SHP77 treated with DMSO at 0.1 percent for 48 hours (cell line): ENCODE data around the gene IL21R.
"Not testable (repeated sequence)": the region's sequence is repeated elsewhere in the genome, so short reads cannot be mapped to it uniquely, and the experiment has no call there.

Experiments used
- DNase-seq: peaks from one replicate; lab custom pipeline; 2025; lab: John Stamatoyannopoulos, UW

IL21R gene

GRCh38 chr16:27426423-27427408, 24.7 kb downstream of the IL21R start:
- DNase-seq: peak; percentile 74

GRCh38 chr16:27427538-27427937, 25.6 kb downstream of the IL21R start:
- DNase-seq: no peak

- DNase-seq: no peak
These were observed 26.2 kb downstream of the IL21R start for GRCh38 chr16:27428026-27428785.

GRCh38 chr16:27429330-27429871, 27.4 kb downstream of the IL21R start:
- no peak for DNase-seq

- DNase-seq: no peak
These were observed 28.0 kb downstream of the IL21R start for GRCh38 chr16:27429981-27430441.

- DNase-seq: no peak
These were observed 28.5 kb downstream of the IL21R start for GRCh38 chr16:27430512-27430911.

- DNase-seq: no peak
These were observed 29.0 kb downstream of the IL21R start for GRCh38 chr16:27430923-27431484.

- no peak for DNase-seq
These were observed 30.0 kb downstream of the IL21R start for GRCh38 chr16:27431773-27432532.

- DNase-seq: no peak
These were observed 30.6 kb downstream of the IL21R start for GRCh38 chr16:27432558-27432957.

GRCh38 chr16:27433191-27433590, 31.2 kb downstream of the IL21R start:
- not testable (repeated sequence) for DNase-seq

- DNase-seq: no peak
These were observed 31.7 kb downstream of the IL21R start for GRCh38 chr16:27433636-27434035.

- DNase-seq: no peak
These were observed 32.4 kb downstream of the IL21R start for GRCh38 chr16:27434141-27435051.

GRCh38 chr16:27435146-27435545, 33.2 kb downstream of the IL21R start:
- not testable (repeated sequence) for DNase-seq

GRCh38 chr16:27436065-27436464, 34.1 kb downstream of the IL21R start:
- DNase-seq: no peak

GRCh38 chr16:27436921-27437650, 35.1 kb downstream of the IL21R start:
- no peak for DNase-seq

GRCh38 chr16:27437946-27438345, 36.0 kb downstream of the IL21R start:
- DNase-seq: no peak

GRCh38 chr16:27439271-27440018, 37.5 kb downstream of the IL21R start:
- DNase-seq: no peak

- no peak for DNase-seq
These were observed 39.3 kb downstream of the IL21R start for GRCh38 chr16:27441276-27441675.

- no peak for DNase-seq
These were observed 40.0 kb downstream of the IL21R start for GRCh38 chr16:27441998-27442397.
